GM20431 (cell line): Measurements from ENCODE around the gene DPCD.
"Not testable (repeated sequence)": the region's sequence is repeated elsewhere in the genome, so short reads cannot be mapped to it uniquely, and the experiment has no call there.

Experiments
- in situ Hi-C: fragments of 300-500 bp; cut with MseI, MboI; formaldehyde crosslinking; loops from one replicate; pipeline ENCODE4 v1.15.0; 2020; ENCODE audit warnings: low sequenced_read_pairs; ENCODE audit not compliant: unreplicated experiment

Gene DPCD

DNA sequence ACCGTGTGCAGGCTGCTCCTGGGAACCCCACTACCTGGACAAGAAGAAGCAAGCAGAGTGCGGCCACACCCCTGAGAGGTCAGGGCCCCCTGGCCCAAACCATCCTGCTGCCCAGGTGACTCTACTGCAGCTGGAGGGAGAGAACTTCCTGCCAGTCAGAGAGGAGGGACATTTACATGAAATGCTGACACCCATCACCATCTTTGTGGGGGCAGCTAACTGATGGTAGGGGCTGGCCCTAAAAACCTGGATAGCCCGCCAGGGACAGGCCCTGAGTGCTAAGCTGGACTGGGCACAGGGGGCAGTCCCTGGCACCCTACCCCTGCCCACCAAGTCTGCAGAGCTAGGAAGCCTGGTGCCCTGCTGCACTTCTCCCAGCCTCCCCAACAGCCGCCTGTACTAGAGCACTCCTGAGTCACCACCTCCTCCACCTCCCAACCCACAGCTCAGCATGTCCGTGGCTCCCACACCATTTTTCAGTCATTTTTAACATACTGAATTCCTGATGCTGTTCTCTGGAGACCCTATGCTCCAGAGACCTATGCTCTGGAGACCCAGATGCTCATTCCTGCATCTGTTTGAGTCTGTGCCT is 27.5 kb downstream of the DPCD start:
- in situ Hi-C loops: no loop called here

- in situ Hi-C loops: no loop called here
These were observed 28.4 kb downstream of the DPCD start for GRCh38 chr10:101616415-101617101.

- in situ Hi-C loops: no loop called here
These were observed 29.1 kb downstream of the DPCD start for GRCh38 chr10:101617102-101617823.

DNA sequence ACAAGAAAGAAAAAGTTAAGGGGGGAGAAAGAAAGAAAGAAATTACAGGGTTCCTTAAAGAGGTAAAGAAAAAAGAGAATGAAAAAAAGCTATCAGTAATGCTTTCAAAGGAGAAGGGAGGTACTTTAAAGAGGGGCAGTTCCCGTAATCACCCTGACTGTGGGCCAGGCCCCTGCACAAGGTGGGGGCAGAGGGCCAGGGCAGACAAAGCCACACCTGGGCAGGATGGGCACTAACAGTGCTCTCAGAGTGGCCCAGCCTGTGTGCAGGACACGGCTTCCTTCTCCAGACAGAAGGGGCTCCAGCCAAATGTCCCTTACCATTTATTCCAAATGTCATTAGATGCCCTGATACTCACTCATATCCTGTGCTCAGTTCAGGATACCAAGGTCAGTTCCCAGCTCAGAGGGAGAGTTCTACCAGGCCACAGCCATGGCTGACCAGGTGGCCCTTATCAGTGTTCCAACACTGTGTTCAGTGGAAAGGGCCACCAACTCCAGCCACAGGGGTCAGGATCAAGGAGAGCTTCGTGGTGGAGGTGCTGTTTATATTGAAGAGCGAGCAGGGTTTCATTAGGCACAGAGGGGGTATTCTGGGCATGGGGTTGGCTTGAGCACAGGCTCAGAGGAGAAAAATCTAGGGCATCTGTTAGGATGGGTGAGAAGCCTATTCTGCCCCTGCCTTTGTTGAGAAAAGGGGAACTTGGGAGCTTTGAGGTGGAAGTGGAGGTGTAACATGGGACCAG is 29.9 kb downstream of the DPCD start:
- in situ Hi-C loops: no loop called here

DNA sequence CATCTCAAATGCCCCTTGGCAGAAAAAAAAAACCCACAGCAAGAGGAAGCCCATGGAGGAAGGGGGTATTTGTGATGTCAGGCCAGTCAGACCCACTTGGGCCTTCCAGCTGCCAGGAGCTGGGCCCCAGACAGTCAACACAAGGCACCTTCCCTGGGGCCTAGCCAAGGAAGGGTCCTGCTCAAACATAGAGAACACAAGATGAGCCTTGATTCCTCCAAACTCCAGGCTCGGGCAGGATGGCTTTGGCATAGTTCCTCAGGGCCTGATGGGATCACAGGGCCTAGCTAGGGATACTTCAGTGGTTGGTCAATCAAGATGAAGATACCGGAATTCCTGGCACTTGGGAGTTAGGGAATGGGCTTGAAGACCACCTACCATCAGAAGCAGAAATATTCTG is 30.8 kb downstream of the DPCD start:
- in situ Hi-C loops: no loop called here

- in situ Hi-C loops: no loop called here
These were observed 31.9 kb downstream of the DPCD start for GRCh38 chr10:101619983-101620382.

GRCh38 chr10:101623528-101623927 is 35.4 kb downstream of the DPCD start:
- in situ Hi-C loops: no loop called here

GRCh38 chr10:101624526-101625102 is 36.5 kb downstream of the DPCD start:
- in situ Hi-C loops: no loop called here

DNA sequence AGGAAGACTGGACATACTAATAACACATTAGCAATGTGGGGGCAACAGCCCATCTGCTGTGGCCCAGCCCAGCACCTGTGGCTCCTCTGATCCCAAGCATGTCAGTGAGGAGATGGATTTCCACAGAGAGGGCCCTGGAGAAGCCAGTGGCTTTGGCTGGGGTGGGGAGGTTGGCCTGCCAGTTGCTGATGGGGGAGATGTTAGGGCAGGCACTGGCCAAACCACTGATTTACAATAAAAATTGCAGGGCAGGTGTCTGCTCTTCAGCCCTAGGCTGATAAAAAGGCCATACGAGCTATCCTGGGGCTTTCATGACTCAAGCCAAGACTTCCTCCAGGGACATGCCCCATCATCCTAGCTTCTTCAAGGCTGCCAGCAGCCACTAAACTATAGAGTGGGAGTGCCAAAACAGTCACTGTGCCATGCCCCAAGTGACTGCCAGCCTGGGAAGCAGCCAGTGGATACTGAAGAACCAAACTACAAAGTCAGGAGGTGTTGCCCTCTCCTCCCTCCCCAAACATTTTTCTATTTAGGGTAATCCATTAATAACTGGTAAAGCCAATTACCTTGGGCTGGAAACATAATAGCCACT is 37.8 kb downstream of the DPCD start:
- in situ Hi-C loops: no loop called here

DNA sequence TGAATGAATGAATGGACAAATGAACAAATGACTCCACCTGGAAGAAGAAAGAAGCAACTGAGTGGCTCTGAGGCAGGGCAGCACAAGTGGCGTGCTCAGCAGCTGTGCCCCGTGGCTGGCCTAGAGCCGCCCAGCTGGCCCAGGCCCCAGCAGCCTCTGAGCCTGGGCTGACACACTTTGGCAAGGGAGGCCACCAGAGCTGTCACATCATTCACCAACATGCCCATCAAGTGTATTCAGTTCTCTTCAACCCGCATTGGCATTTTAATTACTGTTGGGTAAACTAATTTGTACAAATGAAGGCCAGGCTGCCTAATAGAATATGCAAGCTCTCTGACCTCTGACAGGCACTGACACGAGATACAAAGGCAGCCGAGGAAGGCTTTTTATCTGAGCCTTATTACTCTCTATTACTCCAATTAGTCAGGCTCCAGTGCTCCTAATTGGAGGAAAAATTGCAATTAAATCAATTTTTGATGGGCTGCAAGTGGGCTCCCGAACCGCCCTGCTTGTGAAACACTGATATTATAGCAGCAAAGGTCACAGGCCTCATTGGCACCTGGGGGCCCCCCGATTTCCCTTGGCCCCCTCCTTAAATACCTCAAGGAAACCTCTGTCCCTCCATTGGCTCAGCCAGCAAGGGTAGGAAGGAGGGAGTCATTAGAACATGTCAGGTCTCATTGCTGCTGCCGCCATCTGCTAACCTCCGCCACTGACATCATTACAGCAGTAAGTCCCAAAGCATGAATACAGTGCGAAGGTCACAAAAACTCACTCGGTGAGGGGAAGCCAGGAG is 41.9 kb downstream of the DPCD start:
- in situ Hi-C loops: no loop called here

DNA sequence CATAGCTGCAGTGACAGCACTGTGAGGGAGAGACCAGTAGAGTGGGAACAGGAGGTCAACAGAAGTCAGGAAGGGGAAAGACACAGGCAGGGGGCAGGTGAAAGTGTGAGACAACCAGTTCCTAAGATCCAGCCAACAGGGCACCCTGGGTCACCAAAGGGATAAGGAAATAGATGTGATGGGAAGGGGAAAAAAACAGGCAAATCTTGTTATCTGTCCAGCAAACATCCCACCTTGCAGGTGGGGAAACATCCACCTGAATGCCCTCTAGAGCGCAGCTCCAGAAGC is 42.5 kb downstream of the DPCD start:
- in situ Hi-C loops: no loop called here

DNA sequence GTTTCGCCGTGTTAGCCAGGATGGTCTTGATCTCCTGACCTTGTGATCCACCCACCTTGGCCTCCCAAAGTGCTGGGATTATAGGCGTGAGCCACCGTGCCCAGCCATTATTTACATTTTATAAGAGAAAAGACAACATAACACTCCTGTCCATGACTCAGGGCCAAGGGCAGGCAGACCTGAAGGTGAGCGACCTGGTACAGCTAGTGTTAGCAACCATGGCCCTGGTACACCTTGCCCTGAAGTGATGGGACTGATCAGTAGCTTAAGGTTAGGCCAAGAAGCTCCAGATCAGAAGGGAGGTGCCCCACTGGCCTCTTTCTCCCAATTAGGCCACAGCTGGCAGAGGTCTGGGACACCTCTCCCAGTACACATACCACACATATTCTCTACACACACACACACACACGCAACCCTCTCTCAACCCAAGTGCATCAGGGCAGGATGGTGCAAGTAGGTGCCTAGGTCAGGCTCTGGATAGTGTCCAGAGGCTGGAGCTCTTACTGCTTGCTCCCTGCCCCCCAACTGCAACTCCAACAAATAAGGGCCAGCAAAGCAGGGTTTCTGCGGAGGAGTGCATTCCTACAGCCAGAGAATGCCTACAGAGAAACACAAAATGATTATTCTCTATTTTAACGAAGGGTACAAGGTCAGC is 43.8 kb downstream of the DPCD start:
- in situ Hi-C loops: no loop called here

DNA sequence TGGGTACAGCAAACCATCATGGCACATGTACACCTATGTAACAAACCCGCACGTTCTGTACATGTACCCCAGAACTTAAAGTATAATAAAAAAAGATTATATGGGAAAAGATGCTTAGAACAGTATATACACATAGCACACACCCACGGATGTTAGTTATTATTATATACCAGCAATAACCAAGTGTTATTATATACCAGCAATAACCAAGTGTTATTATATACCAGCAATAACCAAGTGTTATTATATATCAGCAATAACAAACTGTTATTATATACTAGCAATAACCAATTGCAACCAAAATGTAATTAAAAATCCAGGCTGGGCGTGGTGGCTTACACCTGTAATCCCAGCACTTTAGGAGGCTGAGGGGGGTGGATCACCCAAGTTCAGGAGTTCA is 45.4 kb downstream of the DPCD start:
- in situ Hi-C loops: not testable (repeated sequence)

GRCh38 chr10:101639141-101639900 is 51.2 kb downstream of the DPCD start:
- in situ Hi-C loops: no loop called here

- in situ Hi-C loops: no loop called here
These were observed 55.4 kb downstream of the DPCD start for GRCh38 chr10:101643546-101643945.

DNA sequence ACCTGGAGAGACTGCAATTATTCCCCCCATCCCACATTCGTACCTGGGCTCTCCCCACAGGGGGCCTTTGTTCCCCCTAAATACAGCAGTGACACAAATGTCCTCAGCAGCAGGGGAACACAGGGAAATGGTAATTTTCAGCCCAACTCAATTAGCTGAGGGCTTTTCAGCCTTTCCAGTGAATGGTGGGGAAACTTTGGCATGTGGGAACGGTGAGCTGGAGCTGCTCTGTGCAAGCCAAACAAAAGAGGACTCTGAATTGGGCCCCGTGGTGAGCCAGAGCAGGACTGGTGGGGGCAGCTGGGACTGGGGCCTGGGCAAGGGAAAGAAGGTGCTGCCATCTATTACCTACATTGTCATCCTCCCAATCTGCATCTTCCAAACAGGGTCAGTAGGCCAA is 55.9 kb downstream of the DPCD start:
- in situ Hi-C loops: no loop called here

- in situ Hi-C loops: no loop called here
These were observed 57.5 kb downstream of the DPCD start for GRCh38 chr10:101645659-101646058.

DNA sequence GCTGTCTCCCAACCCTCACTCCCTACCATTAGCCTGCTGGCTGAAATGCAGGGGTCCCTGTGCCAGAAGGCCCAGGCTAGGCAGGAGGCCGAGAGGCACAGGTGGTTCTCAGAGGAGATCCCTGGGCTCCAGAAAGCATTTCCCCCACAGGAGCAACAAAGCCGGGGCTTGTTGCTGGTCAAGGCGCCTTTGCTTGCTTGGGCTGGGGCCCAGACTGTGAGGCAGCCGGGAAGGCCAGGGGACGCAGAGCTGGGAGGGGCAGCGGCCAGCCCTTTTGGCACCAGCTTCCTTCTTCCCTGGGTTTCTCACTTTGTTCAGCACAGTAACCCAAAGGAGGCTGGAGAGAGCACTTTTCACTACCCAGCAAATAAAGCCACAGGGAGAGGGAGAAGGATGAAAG is 58.2 kb downstream of the DPCD start:
- in situ Hi-C loops: no loop called here
